K562 (cell line): Measurements from ENCODE around the gene CTRL. TPM values are rescaled to one million over a fixed set of nuclear protein-coding genes. Genes with fewer than 3 reads are reported as not detected.

Source experiments
- ASH1L ChIP-seq: fragments of 450-650 bp; IDR thresholded peaks from 2 replicates; pipeline ENCODE4 v1.6.1; 2018; ENCODE audit warnings: borderline replicate concordance, mild to moderate bottlenecking, low read depth; ENCODE audit not compliant: partially characterized antibody
- CHD4 ChIP-seq: fragments of 200-600 bp; sonication (generic); IDR thresholded peaks from 3 replicates; pipeline ENCODE4 v1.6.1; 2012; ENCODE audit warnings: low read depth, mild to moderate bottlenecking, mixed read lengths, low read length, inconsistent platforms; ENCODE audit not compliant: insufficient read depth, insufficient replicate concordance, poor library complexity, severe bottlenecking
- E2F3 ChIP-seq: fragments of 250-450 bp; sonication (Bioruptor Pico); IDR thresholded peaks from 2 replicates; pipeline ENCODE4 v1.4.0; 2020; ENCODE audit warnings: mild to moderate bottlenecking
- FOXK2 ChIP-seq, 2 experiments: fragments of 450-650 bp; IDR thresholded peaks in 1 of 2; conservative IDR thresholded peaks in 1 of 2; 2 replicates each; pipeline ENCODE4 v1.6.1; 2016; ENCODE audit warnings: low read depth in 2 of 2, mild to moderate bottlenecking in 1 of 2
- KAT2B ChIP-seq: IDR thresholded peaks from one replicate; pipeline ENCODE4 v1.6.1; 2012; ENCODE audit warnings: low read depth, mild to moderate bottlenecking, control low read depth, inconsistent platforms, low read length, moderate library complexity
- KDM4B ChIP-seq, 2 experiments: fragments of 450-650 bp in 1 of 2; sonication (generic) in 1 of 2; IDR thresholded peaks; 2 replicates each; pipeline ENCODE4 v1.6.1; 2016 to 2017; ENCODE audit warnings: borderline replicate concordance in 2 of 2, antibody characterized with exemption in 1 of 2, low read depth in 1 of 2, mild to moderate bottlenecking in 1 of 2
- KLF6 ChIP-seq: fragments of 250-450 bp; sonication (Bioruptor Pico); IDR thresholded peaks from 2 replicates; pipeline ENCODE4 v1.4.0; 2020; ENCODE audit warnings: mild to moderate bottlenecking, moderate library complexity, borderline replicate concordance
- NFE2 ChIP-seq: IDR thresholded peaks from 2 replicates; pipeline ENCODE4 v1.6.1; 2014; ENCODE audit warnings: antibody characterized with exemption, low read depth
- PHF8 ChIP-seq: fragments of 200-600 bp; sonication (generic); IDR thresholded peaks from 2 replicates; pipeline ENCODE4 v1.6.1; 2012; ENCODE audit warnings: mixed run types, mild to moderate bottlenecking, inconsistent platforms, low read length, moderate library complexity, borderline replicate concordance
- RBM17 ChIP-seq: fragments of 200-400 bp; formaldehyde crosslinking; IDR thresholded peaks from 2 replicates; pipeline ENCODE4 v1.6.1; 2017; ENCODE audit warnings: low read depth, mild to moderate bottlenecking, low read length, borderline replicate concordance
- RCOR1 ChIP-seq, 2 experiments: IDR thresholded peaks; 2 replicates each; pipeline ENCODE4 v1.6.1; 2012; ENCODE audit warnings: low read depth in 2 of 2, low read length in 2 of 2, borderline replicate concordance in 1 of 2, improper control_type of control experiment in 1 of 2
- SMARCA5 ChIP-seq: fragments of 450-650 bp; IDR thresholded peaks from 2 replicates; pipeline ENCODE4 v1.6.1; 2016
- TFAM ChIP-seq: fragments of 250-450 bp; sonication (Bioruptor Pico); conservative IDR thresholded peaks from 2 replicates; pipeline ENCODE4 v1.5.0; 2021; ENCODE audit warnings: mild to moderate bottlenecking, moderate library complexity
- U2AF2 ChIP-seq: fragments of 200-400 bp; formaldehyde crosslinking; optimal IDR thresholded peaks from 2 replicates; pipeline ENCODE3; 2017; ENCODE audit warnings: low read depth, mild to moderate bottlenecking, low read length
- ZNF175 ChIP-seq: fragments of 200-800 bp; sonication (Bioruptor generic); IDR thresholded peaks from 2 replicates; pipeline ENCODE4 v1.6.1; 2016; ENCODE audit warnings: low read depth, mild to moderate bottlenecking, missing genetic modification characterization, missing compliant biosample characterization
- ZNF184 ChIP-seq: sonication (generic); formaldehyde crosslinking; IDR thresholded peaks from 2 replicates; pipeline ENCODE4 v1.5.0; 2020; ENCODE audit warnings: missing genetic modification reagents
- polyA plus RNA-seq, 8 experiments: library from polyadenylated mRNA; depleted of rRNA in 4 of 8; stranded (reverse) in 5 of 8; unstranded in 3 of 8; fragments of >200 nt; fragmentation: Nextera tagmentation in 2 of 8; fragmentation: Illumina TruSeq in 1 of 8; extraction: Ambion mirVana in 2 of 8; extraction: Trizol in 1 of 8; gene quantifications; 2 replicates each; pipeline versions ENCODE4 v1.2.1 to v1.2.3, GENCODE V29; 2011 to 2014; ENCODE audit warnings: inconsistent platforms in 1 of 8, missing spikeins in 1 of 8
- total RNA-seq, 7 experiments: library from RNA; depleted of rRNA in 6 of 7; stranded (reverse); fragments of >200 nt in 6 of 7; fragmentation: Illumina TruSeq in 2 of 7; extraction: Trizol in 2 of 7; gene quantifications; 2 replicates each; pipeline versions ENCODE4 v1.2.1 to v1.2.3, GENCODE V29; 2011 to 2021; ENCODE audit warnings: low replicate concordance in 1 of 7
- TF ChIP-seq, protein P1 (sequence below): sonication (generic); formaldehyde crosslinking; IDR thresholded peaks from 2 replicates; pipeline ENCODE4 v1.8.0; 2022; ENCODE audit warnings: mild to moderate bottlenecking, missing genetic modification reagents
- TF ChIP-seq, protein P2 (sequence below): fragments of 250-450 bp; sonication (Bioruptor Pico); IDR thresholded peaks from 2 replicates; pipeline ENCODE4 v1.8.0; 2022; ENCODE audit warnings: moderate library complexity, mild to moderate bottlenecking, inconsistent platforms
- TF ChIP-seq, protein P3 (sequence below): fragments of 450-650 bp; IDR thresholded peaks from 2 replicates; pipeline ENCODE4 v1.7.0; 2016; ENCODE audit warnings: borderline replicate concordance
- TF ChIP-seq, protein P4 (sequence below): sonication (generic); formaldehyde crosslinking; IDR thresholded peaks from 2 replicates; pipeline ENCODE4 v1.8.1; 2023; ENCODE audit warnings: mild to moderate bottlenecking, missing genetic modification reagents

The CTRL gene
- total and polyA plus RNA-seq, 9 of the 15 experiments (the other 6 are each of a cell fraction or from before 2014, with no cell fraction given), result 1.4 to 5.6 (median 2.5) TPM

DNA sequence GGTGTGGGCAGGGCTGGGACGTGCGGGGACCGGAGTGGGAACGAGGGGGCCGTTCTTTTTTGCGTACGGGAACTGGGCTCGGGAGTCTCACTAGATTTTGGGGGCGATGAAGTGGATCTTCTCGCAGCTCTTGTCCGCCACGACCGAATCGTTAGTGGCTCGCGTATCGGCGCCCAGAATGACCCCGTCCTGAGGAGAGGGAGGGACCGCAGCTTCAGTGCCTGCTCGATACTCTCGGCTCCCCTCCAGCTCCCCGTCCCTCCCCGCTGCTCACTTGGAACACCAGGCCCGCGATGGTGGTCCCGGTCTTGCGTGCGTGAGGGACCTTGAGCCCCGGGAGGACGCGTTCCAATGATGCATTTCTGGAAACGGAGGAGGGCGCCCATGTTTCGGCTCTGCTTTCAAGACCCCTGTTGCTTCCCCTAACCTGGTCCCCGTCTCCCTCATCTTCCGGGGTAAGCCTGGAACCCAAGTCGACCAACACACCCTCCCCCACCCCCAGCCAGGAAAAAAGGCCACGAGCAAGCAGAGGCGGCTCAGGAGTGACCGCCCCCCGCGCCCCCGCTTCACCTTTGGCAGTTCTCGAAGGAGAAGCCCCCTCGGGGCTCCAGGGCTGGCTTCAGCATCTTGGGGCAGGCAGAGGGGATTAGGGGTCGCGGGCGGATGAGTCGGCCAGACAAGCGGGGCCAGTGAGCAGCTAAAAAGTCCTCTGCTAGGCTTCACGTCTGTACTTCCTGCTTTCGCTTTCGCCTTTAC lies 4.6 kb upstream of the CTRL start, which contains the start of gene PSMB10 (continued):
- TF ChIP-seq, protein P1, sequence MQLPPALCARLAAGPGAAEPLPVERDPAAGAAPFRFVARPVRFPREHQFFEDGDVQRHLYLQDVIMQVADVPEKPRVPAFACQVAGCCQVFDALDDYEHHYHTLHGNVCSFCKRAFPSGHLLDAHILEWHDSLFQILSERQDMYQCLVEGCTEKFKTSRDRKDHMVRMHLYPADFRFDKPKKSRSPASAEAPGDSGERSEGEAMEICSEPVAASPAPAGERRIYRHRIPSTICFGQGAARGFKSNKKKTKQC (CRISPR knock-in tag), result no peak
- TF ChIP-seq NFE2 (no peak), FOXK2 (conservative IDR thresholded peaks at IDR 0.05 in 1 of 2, IDR thresholded peaks at IDR 0.05 in 1 of 2; ENCODE audit: low read depth in 2 of 2) (0 out of 4 replicates have a peak, but pooled peaks of 1 of the 2 experiments have one; percentile 9), U2AF2 (no peak), ASH1L (no peak), ZNF175 (CRISPR knock-in tag) (no peak), KAT2B (no peak), CHD4 (no peak), KLF6 (CRISPR knock-in tag) (no peak), SMARCA5 (no peak), KDM4B (IDR thresholded peaks at IDR 0.05; ENCODE audit: borderline replicate concordance in 2 of 2, low read depth in 1 of 2) (no peak), RCOR1 (IDR thresholded peaks at IDR 0.05; ENCODE audit: borderline replicate concordance in 1 of 2, low read depth in 2 of 2, low read length in 2 of 2) (no peak), RBM17 (no peak), PHF8 (peak; percentile 25), ZNF184 (CRISPR knock-in tag) (no peak), TFAM (CRISPR knock-in tag) (no peak), E2F3 (CRISPR knock-in tag) (no peak)
- TF ChIP-seq, protein P2, sequence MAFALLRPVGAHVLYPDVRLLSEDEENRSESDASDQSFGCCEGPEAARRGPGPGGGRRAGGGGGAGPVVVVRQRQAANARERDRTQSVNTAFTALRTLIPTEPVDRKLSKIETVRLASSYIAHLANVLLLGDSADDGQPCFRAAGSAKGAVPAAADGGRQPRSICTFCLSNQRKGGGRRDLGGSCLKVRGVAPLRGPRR (CRISPR knock-in tag), result no peak
- TF ChIP-seq, protein P3, sequence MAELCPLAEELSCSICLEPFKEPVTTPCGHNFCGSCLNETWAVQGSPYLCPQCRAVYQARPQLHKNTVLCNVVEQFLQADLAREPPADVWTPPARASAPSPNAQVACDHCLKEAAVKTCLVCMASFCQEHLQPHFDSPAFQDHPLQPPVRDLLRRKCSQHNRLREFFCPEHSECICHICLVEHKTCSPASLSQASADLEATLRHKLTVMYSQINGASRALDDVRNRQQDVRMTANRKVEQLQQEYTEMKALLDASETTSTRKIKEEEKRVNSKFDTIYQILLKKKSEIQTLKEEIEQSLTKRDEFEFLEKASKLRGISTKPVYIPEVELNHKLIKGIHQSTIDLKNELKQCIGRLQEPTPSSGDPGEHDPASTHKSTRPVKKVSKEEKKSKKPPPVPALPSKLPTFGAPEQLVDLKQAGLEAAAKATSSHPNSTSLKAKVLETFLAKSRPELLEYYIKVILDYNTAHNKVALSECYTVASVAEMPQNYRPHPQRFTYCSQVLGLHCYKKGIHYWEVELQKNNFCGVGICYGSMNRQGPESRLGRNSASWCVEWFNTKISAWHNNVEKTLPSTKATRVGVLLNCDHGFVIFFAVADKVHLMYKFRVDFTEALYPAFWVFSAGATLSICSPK, result no peak
- TF ChIP-seq, protein P4, sequence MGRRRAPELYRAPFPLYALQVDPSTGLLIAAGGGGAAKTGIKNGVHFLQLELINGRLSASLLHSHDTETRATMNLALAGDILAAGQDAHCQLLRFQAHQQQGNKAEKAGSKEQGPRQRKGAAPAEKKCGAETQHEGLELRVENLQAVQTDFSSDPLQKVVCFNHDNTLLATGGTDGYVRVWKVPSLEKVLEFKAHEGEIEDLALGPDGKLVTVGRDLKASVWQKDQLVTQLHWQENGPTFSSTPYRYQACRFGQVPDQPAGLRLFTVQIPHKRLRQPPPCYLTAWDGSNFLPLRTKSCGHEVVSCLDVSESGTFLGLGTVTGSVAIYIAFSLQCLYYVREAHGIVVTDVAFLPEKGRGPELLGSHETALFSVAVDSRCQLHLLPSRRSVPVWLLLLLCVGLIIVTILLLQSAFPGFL (CRISPR knock-in tag), result no peak
